GM23338 (cell line): ENCODE data around the gene BTBD16. TPM values are rescaled to one million over a fixed set of nuclear protein-coding genes. Genes with fewer than 3 reads are reported as not detected.

Source experiments
- ATAC-seq: fragments of 200-7000 bp; cut with Tn5 transposase; 3 replicates; pipeline ENCODE4 v1.9.1; 2020
- DNase-seq: peaks from one replicate; pipeline ENCODE4 v3.0.0-alpha.2; 2015; ENCODE audit warnings: low spot score
- H2AFZ ChIP-seq: fragments of 200-600 bp; sonication (generic); 2 replicates; pipeline ENCODE4 v1.8.0; 2016; ENCODE audit warnings: antibody characterized with exemption, mild to moderate bottlenecking, moderate library complexity
- H3F3A ChIP-seq: fragments of 200-600 bp; sonication (generic); replicated peaks from 2 replicates; pipeline ENCODE4 v1.8.0; 2017; ENCODE audit warnings: antibody characterized with exemption, mixed run types, low read depth
- H3K27ac ChIP-seq: fragments of 200-600 bp; sonication (generic); 2 replicates; pipeline ENCODE4 v1.6.1; 2016; ENCODE audit warnings: low read depth
- H3K27me3 ChIP-seq: fragments of 200-600 bp; sonication (generic); 2 replicates; pipeline ENCODE4 v1.8.0; 2016; ENCODE audit warnings: mild to moderate bottlenecking, mixed run types, moderate library complexity; ENCODE audit not compliant: insufficient read depth
- H3K36me3 ChIP-seq: fragments of 200-600 bp; sonication (generic); 2 replicates; pipeline ENCODE4 v1.8.0; 2016; ENCODE audit warnings: mild to moderate bottlenecking; ENCODE audit not compliant: insufficient read depth
- H3K4me1 ChIP-seq: fragments of 200-600 bp; sonication (generic); 2 replicates; pipeline ENCODE4 v1.8.0; 2016; ENCODE audit warnings: mild to moderate bottlenecking, moderate library complexity; ENCODE audit not compliant: insufficient read depth
- H3K4me2 ChIP-seq: fragments of 200-600 bp; sonication (generic); 2 replicates; pipeline ENCODE4 v1.7.1; 2017; ENCODE audit warnings: mixed run types
- H3K4me3 ChIP-seq: fragments of 200-600 bp; sonication (generic); 2 replicates; pipeline ENCODE4 v1.6.1; 2016; ENCODE audit warnings: mixed run types
- H3K79me2 ChIP-seq: fragments of 200-600 bp; sonication (generic); replicated peaks from 2 replicates; pipeline ENCODE4 v1.8.0; 2017; ENCODE audit warnings: mild to moderate bottlenecking; ENCODE audit not compliant: insufficient read depth
- H3K9me2 ChIP-seq: fragments of 200-600 bp; sonication (generic); 2 replicates; pipeline ENCODE4 v1.8.0; 2017; ENCODE audit not compliant: insufficient read depth
- H4K20me1 ChIP-seq: fragments of 200-600 bp; sonication (generic); replicated peaks from 2 replicates; pipeline ENCODE4 v1.8.0; 2017; ENCODE audit warnings: mild to moderate bottlenecking; ENCODE audit not compliant: insufficient read depth
- H3K27ac Mint-ChIP-seq: 2 replicates; pipeline ENCODE4 v1.8.0; 2020; ENCODE audit warnings: inconsistent platforms, mild to moderate bottlenecking, moderate library complexity, mixed read lengths
- H3K27me3 Mint-ChIP-seq: 3 replicates; pipeline ENCODE4 v1.8.0; 2022; ENCODE audit warnings: low read depth, mild to moderate bottlenecking, moderate library complexity, mixed read lengths, inconsistent platforms; ENCODE audit not compliant: insufficient read depth, poor library complexity
- H3K36me3 Mint-ChIP-seq: 3 replicates; pipeline ENCODE4 v1.8.0; 2021; ENCODE audit warnings: low read depth, mild to moderate bottlenecking, inconsistent platforms, moderate library complexity, mixed read lengths
- H3K4me1 Mint-ChIP-seq: 3 replicates; pipeline ENCODE4 v1.8.0; 2020; ENCODE audit warnings: mild to moderate bottlenecking, inconsistent platforms, mixed read lengths
- H3K4me3 Mint-ChIP-seq: 3 replicates; pipeline ENCODE4 v1.8.0; 2021; ENCODE audit warnings: moderate library complexity, mild to moderate bottlenecking, inconsistent platforms, mixed read lengths
- H3K9me3 Mint-ChIP-seq: 3 replicates; pipeline ENCODE4 v1.8.0; 2020; ENCODE audit warnings: moderate library complexity, mild to moderate bottlenecking, inconsistent platforms, mixed read lengths
- CREB1 ChIP-seq: fragments of 250-450 bp; sonication (Bioruptor Pico); IDR thresholded peaks from 2 replicates; pipeline ENCODE4 v1.5.0; 2020; ENCODE audit warnings: low read depth, mild to moderate bottlenecking, moderate library complexity
- EZH2 ChIP-seq: fragments of 200-600 bp; sonication (generic); IDR thresholded peaks from one replicate; pipeline ENCODE4 v1.8.0; 2017; ENCODE audit warnings: antibody characterized with exemption, mild to moderate bottlenecking, low read depth; ENCODE audit not compliant: unreplicated experiment
- EZH2phosphoT487 ChIP-seq: fragments of 200-600 bp; sonication (generic); IDR thresholded peaks from one replicate; pipeline ENCODE4 v1.8.1; 2018; ENCODE audit warnings: antibody characterized with exemption; ENCODE audit not compliant: unreplicated experiment
- JUNB ChIP-seq: IDR thresholded peaks from one replicate; pipeline ENCODE4 v1.6.1; 2016; ENCODE audit warnings: antibody characterized with exemption; ENCODE audit not compliant: unreplicated experiment
- NANOG ChIP-seq: IDR thresholded peaks from 2 replicates; pipeline ENCODE4 v1.6.1; 2016; ENCODE audit warnings: antibody characterized with exemption, borderline replicate concordance
- POLR2AphosphoS5 ChIP-seq: IDR thresholded peaks from 2 replicates; pipeline ENCODE4 v1.6.1; 2016; ENCODE audit warnings: antibody characterized with exemption, low read depth
- STAT1 ChIP-seq: IDR thresholded peaks from one replicate; pipeline ENCODE4 v1.6.1; 2016; ENCODE audit warnings: antibody characterized with exemption; ENCODE audit not compliant: unreplicated experiment
- ZNF114 ChIP-seq: fragments of 250-450 bp; sonication (Bioruptor Pico); IDR thresholded peaks from 2 replicates; pipeline ENCODE4 v1.5.0; 2020; ENCODE audit warnings: mild to moderate bottlenecking, moderate library complexity
- ZNF331 ChIP-seq: fragments of 250-450 bp; sonication (Bioruptor Pico); IDR thresholded peaks from 2 replicates; pipeline ENCODE4 v1.5.0; 2020; ENCODE audit warnings: low read depth, mild to moderate bottlenecking, moderate library complexity
- ZNF462 ChIP-seq: fragments of 250-450 bp; sonication (Bioruptor Pico); IDR thresholded peaks from 2 replicates; pipeline ENCODE4 v1.5.0; 2020; ENCODE audit warnings: mild to moderate bottlenecking, moderate library complexity
- polyA plus RNA-seq: library from polyadenylated mRNA; unstranded; fragments of >200 nt; fragmentation: Nextera tagmentation; extraction: Ambion mirVana; gene quantifications from 2 replicates; pipeline ENCODE4 v1.2.1, GENCODE V29; 2016
- total RNA-seq: library from RNA; depleted of rRNA; stranded (reverse); fragments of >200 nt; shearing (Covaris generic); gene quantifications from 2 replicates; pipeline ENCODE4 v1.2.3, GENCODE V29; 2014
- TF ChIP-seq, protein P1 (sequence below), 2 experiments: fragments of 200-600 bp in 1 of 2; sonication (generic) in 1 of 2; conservative IDR thresholded peaks; 2 replicates each; pipeline versions ENCODE4 v1.5.1 to v1.6.1; 2016 to 2017; ENCODE audit warnings: antibody characterized with exemption in 2 of 2, low read depth in 2 of 2, mild to moderate bottlenecking in 2 of 2, moderate library complexity in 1 of 2
- TF ChIP-seq, protein P2 (sequence below): IDR thresholded peaks from one replicate; pipeline ENCODE4 v1.6.1; 2018; ENCODE audit warnings: antibody characterized with exemption; ENCODE audit not compliant: unreplicated experiment
- TF ChIP-seq, protein P3 (sequence below): IDR thresholded peaks from 2 replicates; pipeline ENCODE4 v1.6.1; 2016; ENCODE audit warnings: antibody characterized with exemption

Gene BTBD16
- total and polyA plus RNA-seq, 2 experiments from 2014 or later = not detected

DNA sequence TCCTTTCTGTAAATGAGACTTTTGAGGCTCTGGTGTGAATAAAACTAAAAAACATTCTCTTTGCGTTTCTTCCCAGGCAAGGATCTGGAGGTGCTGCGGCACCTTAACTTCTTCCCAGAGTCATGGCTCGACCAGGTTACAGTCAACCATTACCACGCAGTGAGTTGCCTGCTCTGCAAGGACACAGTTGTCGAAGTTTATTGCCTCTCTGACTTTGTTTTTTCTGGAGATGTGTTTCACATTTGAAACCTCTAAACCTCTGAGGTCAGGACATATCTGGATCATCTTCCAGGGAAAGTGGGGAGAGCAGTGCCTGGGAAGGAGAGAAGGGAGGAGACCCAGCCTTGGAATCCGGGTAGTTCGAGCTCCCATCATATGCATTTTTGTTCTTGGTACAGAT, 60.0 kb downstream of the BTBD16 start:
- Mint-ChIP-seq H3K9me3 (no peaks in the 10 kb centered on the region; the same call in 2 of the 3 replicates), H3K4me3 (no peak overlapping the region), H3K36me3 (no peaks in the 10 kb centered on the region), H3K4me1 (peaks cover 16% of the 10 kb centered on the region), H3K27me3 (no peaks in the 10 kb centered on the region), H3K27ac (no peak overlapping the region)
- Histone ChIP-seq H3F3A (no peaks in the 10 kb centered on the region), H3K27ac (no peak overlapping the region), H3K9me2 (0 out of 2 replicates have a peak, but pooled peaks cover 6% of the 10 kb centered on the region), H3K79me2 (no peaks in the 10 kb centered on the region), H3K27me3 (no peaks in the 10 kb centered on the region), H3K4me3 (no peak overlapping the region), H3K4me1 (peaks cover 7% of the 10 kb centered on the region), H3K4me2 (no peak overlapping the region), H4K20me1 (no peaks in the 10 kb centered on the region), H2AFZ (no peak overlapping the region), H3K36me3 (no peaks in the 10 kb centered on the region)
- ATAC-seq (no peak), DNase-seq (no peak)
- TF ChIP-seq CREB1 (CRISPR knock-in tag) (no peak), ZNF331 (CRISPR knock-in tag) (no peak), ZNF462 (no peak), JUNB (no peak), NANOG (no peak), STAT1 (no peak), EZH2 (no peak), ZNF114 (CRISPR knock-in tag) (no peak), EZH2phosphoT487 (no peak), POLR2AphosphoS5 (no peak)
- TF ChIP-seq, protein P1, sequence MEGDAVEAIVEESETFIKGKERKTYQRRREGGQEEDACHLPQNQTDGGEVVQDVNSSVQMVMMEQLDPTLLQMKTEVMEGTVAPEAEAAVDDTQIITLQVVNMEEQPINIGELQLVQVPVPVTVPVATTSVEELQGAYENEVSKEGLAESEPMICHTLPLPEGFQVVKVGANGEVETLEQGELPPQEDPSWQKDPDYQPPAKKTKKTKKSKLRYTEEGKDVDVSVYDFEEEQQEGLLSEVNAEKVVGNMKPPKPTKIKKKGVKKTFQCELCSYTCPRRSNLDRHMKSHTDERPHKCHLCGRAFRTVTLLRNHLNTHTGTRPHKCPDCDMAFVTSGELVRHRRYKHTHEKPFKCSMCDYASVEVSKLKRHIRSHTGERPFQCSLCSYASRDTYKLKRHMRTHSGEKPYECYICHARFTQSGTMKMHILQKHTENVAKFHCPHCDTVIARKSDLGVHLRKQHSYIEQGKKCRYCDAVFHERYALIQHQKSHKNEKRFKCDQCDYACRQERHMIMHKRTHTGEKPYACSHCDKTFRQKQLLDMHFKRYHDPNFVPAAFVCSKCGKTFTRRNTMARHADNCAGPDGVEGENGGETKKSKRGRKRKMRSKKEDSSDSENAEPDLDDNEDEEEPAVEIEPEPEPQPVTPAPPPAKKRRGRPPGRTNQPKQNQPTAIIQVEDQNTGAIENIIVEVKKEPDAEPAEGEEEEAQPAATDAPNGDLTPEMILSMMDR (conservative IDR thresholded peaks at IDR 0.05; ENCODE audit: low read depth in 2 of 2) = no peak
- TF ChIP-seq, protein P2, sequence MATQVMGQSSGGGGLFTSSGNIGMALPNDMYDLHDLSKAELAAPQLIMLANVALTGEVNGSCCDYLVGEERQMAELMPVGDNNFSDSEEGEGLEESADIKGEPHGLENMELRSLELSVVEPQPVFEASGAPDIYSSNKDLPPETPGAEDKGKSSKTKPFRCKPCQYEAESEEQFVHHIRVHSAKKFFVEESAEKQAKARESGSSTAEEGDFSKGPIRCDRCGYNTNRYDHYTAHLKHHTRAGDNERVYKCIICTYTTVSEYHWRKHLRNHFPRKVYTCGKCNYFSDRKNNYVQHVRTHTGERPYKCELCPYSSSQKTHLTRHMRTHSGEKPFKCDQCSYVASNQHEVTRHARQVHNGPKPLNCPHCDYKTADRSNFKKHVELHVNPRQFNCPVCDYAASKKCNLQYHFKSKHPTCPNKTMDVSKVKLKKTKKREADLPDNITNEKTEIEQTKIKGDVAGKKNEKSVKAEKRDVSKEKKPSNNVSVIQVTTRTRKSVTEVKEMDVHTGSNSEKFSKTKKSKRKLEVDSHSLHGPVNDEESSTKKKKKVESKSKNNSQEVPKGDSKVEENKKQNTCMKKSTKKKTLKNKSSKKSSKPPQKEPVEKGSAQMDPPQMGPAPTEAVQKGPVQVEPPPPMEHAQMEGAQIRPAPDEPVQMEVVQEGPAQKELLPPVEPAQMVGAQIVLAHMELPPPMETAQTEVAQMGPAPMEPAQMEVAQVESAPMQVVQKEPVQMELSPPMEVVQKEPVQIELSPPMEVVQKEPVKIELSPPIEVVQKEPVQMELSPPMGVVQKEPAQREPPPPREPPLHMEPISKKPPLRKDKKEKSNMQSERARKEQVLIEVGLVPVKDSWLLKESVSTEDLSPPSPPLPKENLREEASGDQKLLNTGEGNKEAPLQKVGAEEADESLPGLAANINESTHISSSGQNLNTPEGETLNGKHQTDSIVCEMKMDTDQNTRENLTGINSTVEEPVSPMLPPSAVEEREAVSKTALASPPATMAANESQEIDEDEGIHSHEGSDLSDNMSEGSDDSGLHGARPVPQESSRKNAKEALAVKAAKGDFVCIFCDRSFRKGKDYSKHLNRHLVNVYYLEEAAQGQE = no peak
- TF ChIP-seq, protein P3, sequence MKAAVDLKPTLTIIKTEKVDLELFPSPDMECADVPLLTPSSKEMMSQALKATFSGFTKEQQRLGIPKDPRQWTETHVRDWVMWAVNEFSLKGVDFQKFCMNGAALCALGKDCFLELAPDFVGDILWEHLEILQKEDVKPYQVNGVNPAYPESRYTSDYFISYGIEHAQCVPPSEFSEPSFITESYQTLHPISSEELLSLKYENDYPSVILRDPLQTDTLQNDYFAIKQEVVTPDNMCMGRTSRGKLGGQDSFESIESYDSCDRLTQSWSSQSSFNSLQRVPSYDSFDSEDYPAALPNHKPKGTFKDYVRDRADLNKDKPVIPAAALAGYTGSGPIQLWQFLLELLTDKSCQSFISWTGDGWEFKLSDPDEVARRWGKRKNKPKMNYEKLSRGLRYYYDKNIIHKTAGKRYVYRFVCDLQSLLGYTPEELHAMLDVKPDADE = no peak
